T-helper 2 cell (primary cell): ENCODE measurements around the gene JAKMIP3.

Experiments
- DNase-seq, 5 experiments: peaks; one replicate each; pipeline versions ENCODE4 v3.0.0 to v3.0.0-alpha.2; 2012 to 2022

The JAKMIP3 gene

DNA sequence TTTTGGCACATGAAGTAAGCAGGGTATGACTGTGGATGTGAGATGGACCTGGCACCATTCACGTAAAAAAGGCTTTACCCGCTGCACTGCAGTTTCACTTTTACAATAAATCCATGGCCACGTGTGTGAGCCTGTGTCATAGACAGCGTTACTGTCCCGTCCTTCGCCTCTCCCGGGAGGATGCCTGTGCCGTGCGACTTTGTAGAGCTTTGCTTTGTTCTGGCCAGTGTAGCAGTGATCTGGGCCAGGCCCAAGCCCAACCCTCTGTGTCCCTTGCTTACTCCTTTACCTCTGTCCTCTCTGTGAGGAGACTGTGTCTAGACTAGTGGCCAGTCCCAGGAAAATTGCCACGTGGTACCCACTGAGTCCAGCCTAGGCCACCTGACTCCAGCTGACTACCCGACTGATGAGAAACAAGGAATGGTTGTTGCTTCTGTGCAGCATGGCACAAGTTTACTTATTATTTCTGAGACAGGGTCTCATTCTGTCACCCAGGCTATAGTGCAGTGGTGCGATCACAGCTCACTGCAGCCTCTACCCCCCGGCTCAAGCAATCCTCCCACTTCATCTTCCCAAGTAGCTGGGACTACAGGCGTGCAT, 48.1 kb downstream of the JAKMIP3 start:
- DNase-seq, result no peak

DNA sequence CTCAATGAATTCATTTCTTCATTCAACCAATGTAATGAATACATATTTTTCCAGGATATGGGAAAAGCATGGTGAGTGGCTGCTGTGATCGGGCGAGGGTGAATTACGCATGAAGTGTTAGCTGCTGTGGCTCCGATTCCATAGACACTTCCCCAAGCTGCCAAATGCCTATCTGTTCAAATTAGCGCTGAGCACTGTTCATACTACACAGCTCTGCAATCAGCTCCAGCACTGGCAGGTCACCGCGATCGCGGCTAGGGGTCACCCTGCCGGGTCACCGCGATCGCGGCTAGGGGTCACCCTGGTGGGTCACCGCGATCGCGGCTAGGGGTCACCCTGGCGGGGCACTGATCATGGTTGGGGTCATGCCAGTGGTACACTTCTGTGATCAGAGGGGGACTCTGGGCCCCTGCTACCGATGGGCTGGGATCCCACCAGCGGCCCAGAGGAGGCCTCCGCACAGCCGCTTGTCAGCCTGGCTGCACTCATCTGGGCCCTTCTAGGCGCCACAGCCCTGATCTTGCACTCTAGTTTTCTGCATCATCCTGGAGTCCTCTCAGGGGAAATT, 49.3 kb downstream of the JAKMIP3 start:
- no peak for DNase-seq
